ENCODE measurements around the gene MRPS6.

Gene MRPS6

DNA sequence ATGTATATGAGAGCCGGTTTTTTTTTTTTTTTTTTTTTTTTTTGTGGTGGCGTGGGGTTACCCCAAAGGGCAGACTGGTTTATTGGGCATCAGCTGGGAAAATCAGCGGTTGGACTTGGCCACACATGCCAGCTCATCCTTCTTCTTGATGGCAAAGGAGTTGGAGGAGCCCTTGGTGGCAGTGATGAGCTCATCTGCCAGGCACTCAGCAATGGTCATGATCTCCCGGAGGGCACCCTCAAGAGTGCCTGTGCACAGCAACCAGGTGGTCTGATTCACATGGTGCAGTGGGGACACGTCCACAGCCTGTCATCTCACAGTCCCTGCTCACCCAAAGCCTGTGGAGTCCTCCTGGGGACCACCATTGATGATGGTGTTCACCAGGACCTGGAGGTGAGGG lies 62.0 kb downstream of the MRPS6 start:
- DNase-seq (ENCODE audit: low read depth), result no peak
- no peak overlapping the region for H3K4me3 ChIP-seq (ENCODE audit: low read length)
- TF ChIP-seq, protein P1, sequence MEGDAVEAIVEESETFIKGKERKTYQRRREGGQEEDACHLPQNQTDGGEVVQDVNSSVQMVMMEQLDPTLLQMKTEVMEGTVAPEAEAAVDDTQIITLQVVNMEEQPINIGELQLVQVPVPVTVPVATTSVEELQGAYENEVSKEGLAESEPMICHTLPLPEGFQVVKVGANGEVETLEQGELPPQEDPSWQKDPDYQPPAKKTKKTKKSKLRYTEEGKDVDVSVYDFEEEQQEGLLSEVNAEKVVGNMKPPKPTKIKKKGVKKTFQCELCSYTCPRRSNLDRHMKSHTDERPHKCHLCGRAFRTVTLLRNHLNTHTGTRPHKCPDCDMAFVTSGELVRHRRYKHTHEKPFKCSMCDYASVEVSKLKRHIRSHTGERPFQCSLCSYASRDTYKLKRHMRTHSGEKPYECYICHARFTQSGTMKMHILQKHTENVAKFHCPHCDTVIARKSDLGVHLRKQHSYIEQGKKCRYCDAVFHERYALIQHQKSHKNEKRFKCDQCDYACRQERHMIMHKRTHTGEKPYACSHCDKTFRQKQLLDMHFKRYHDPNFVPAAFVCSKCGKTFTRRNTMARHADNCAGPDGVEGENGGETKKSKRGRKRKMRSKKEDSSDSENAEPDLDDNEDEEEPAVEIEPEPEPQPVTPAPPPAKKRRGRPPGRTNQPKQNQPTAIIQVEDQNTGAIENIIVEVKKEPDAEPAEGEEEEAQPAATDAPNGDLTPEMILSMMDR (IDR thresholded peaks at IDR 0.05; ENCODE audit: insufficient read depth, low read depth, low read length, missing control alignments), result no peak

DNA sequence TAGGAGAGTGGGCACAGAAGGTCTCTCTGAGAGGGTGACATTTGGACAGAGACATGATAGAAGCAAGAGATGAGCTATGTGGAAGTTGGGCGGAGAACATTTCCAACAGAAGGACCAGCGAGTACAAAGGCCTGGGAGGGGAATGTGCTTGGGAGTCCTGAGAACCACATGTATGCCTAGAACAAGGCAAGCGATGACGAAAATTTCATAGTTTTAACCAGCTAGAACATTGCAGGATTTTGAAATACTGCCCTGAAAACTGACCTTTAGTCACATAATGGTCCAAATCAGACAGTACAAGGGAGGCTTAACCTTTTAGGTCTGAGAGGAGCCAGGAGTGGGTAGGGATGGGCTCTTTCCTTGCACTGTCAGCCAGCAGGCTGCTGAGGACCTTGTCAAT lies 68.0 kb downstream of the MRPS6 start:
- TF ChIP-seq, protein P1 (IDR thresholded peaks at IDR 0.05; ENCODE audit: insufficient read depth, low read depth, low read length, missing control alignments), result no peak
- H3K4me3 ChIP-seq (ENCODE audit: low read length), result no peak overlapping the region
- no peak for DNase-seq (ENCODE audit: low read depth)

DNA sequence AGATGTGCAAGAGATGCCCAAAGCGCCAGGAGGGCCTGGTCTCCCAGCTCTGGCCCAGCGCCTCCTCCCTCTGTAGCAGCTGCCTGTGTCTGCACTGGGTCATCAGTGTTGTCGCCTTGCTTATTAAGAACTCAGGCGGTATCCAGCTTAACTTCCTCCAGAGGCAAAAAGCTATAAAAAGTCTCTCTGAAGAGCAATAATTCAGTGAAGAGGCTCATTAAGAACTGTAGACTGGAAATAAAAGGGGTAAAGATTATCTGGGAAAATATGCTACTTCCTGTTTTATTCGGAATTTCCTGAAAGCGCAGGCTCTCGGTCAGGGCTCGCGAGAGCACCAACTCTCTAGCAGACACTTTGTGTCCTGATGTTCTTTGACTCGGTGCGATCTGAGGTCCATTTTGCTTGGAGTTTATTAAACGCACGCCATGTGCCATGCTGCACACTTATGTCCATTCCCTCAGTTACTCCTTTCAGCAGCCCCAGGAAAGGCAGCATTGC lies 70.4 kb downstream of the MRPS6 start:
- TF ChIP-seq, protein P1 (IDR thresholded peaks at IDR 0.05; ENCODE audit: insufficient read depth, low read depth, low read length, missing control alignments), result no peak
- no peak overlapping the region for H3K4me3 ChIP-seq (ENCODE audit: low read length)
- no peak for DNase-seq (ENCODE audit: low read depth)

DNA sequence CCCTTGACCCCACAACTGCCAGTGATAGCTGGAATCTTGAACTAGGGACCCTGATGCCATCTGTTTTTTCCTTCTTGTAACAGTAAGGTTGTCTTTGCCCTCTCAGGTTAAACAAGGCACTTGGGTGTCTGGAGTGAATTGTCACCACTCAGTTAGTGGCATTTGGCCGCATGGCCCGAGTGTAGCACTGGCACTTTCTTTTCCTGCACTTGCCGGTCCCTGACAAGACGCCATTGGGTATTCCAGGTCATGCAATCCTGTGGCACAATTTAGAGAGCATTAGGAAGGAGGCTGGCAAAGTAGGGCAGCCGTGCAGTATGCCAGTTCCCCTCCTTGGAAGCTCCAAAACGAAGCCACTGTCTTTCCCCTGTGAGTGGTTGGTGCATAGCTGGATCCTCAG lies 70.8 kb downstream of the MRPS6 start:
- DNase-seq (ENCODE audit: low read depth), result no peak
- no peak overlapping the region for H3K4me3 ChIP-seq (ENCODE audit: low read length)
- TF ChIP-seq, protein P1 (IDR thresholded peaks at IDR 0.05; ENCODE audit: insufficient read depth, low read depth, low read length, missing control alignments), result no peak

DNA sequence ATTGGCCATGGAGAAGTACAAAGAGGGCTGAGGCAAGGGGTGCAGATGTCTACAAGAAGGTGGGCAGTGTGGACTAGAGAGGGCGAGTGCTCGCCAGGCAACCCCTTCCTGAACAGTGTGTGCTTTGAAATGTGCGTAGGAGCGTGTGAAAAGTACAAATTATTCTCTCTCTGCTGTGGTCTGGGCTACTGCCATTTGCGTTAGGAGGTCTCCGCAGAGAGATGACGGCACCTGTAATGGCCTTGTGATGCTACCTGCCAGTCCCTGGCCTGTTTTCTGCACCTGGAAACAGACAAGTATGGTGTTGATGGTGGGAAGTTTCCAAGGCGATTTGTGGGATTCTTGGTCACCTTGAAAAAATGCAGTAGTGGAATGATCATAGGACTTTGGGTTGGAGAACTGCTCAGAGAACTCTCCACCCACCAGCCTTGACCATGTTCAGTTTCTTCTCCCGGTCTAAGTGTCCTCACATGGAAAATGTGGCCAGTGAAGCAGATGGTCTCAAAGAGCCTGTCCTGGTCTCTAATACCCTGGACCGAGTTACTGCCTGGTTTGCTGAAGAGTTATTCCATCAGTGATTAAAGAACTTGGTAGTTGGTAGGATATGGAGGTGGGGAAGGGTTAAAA lies 74.5 kb downstream of the MRPS6 start:
- H3K4me3 ChIP-seq (ENCODE audit: low read length), result no peak overlapping the region
- TF ChIP-seq, protein P1 (IDR thresholded peaks at IDR 0.05; ENCODE audit: insufficient read depth, low read depth, low read length, missing control alignments), result no peak
- no peak for DNase-seq (ENCODE audit: low read depth)

DNA sequence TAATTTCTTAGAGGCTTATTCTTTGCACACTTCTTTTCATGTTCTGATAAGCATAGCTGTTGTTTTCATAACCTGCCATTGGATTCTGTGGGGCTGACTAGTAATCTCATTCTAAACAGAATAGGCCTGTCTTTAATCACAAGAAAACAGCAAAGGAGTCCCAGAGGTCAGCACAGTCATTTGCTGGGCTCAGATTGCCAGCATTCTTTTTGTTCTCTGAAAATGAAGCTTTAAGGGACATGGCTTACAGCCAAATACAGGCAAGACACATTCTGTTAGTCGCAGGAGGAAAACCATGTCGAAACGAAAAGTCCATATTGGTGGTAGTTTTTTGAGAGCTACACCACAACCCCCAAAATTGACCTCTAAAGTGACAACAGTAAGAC lies 75.0 kb downstream of the MRPS6 start:
- DNase-seq (ENCODE audit: low read depth), result no peak
- TF ChIP-seq, protein P1 (IDR thresholded peaks at IDR 0.05; ENCODE audit: insufficient read depth, low read depth, low read length, missing control alignments), result no peak
- H3K4me3 ChIP-seq (ENCODE audit: low read length), result no peak overlapping the region
